Astrocyte (in vitro differentiated cells and primary cell): ENCODE results near the gene TMEM37. TPM values are rescaled to one million over a fixed set of nuclear protein-coding genes. Genes with fewer than 3 reads are reported as not detected.

Experiments
- DNase-seq: peaks from one replicate; pipeline ENCODE4 v3.0.0-alpha.2; 2010; ENCODE audit warnings: low read depth
- FAIRE-seq: peaks from 2 replicates; lab custom pipeline; 2011; peaks lifted over from hg19 to GRCh38; lab: Jason Lieb, UNC
- H2AFZ ChIP-seq: 2 replicates; pipeline ENCODE4 v1.6.0; 2012; ENCODE audit warnings: low read depth, low read length, inconsistent platforms
- H3K27ac ChIP-seq: 2 replicates; pipeline ENCODE4 v1.5.1; 2011; ENCODE audit warnings: low read depth, low read length, inconsistent platforms
- H3K27me3 ChIP-seq: 2 replicates; pipeline ENCODE4 v1.6.0; 2011; ENCODE audit warnings: low read length, inconsistent platforms; ENCODE audit not compliant: insufficient read depth
- H3K36me3 ChIP-seq: 2 replicates; pipeline ENCODE4 v1.5.1; 2011; ENCODE audit warnings: low read length, inconsistent platforms; ENCODE audit not compliant: insufficient read depth
- H3K4me1 ChIP-seq: 2 replicates; pipeline ENCODE4 v1.5.1; 2011; ENCODE audit warnings: low read length, inconsistent platforms; ENCODE audit not compliant: insufficient read depth
- H3K4me2 ChIP-seq: 2 replicates; pipeline ENCODE4 v1.6.0; 2012; ENCODE audit warnings: low read length, inconsistent platforms
- H3K4me3 ChIP-seq: 2 replicates; pipeline ENCODE4 v1.5.1; 2011; ENCODE audit warnings: low read depth, mild to moderate bottlenecking, low read length, inconsistent platforms; ENCODE audit not compliant: insufficient read depth
- H3K79me2 ChIP-seq: 2 replicates; pipeline ENCODE4 v1.6.0; 2012; ENCODE audit warnings: mild to moderate bottlenecking, low read length, inconsistent platforms; ENCODE audit not compliant: insufficient read depth
- H3K9ac ChIP-seq: 2 replicates; pipeline ENCODE4 v1.6.0; 2012; ENCODE audit warnings: mild to moderate bottlenecking, low read length, inconsistent platforms
- H3K9me3 ChIP-seq: 2 replicates; pipeline ENCODE4 v1.5.1; 2012; ENCODE audit warnings: low read depth, mild to moderate bottlenecking, low read length, inconsistent platforms; ENCODE audit not compliant: insufficient read depth
- H4K20me1 ChIP-seq: 2 replicates; pipeline ENCODE4 v1.6.0; 2012; ENCODE audit warnings: low read length, inconsistent platforms; ENCODE audit not compliant: insufficient read depth
- H3K27ac Mint-ChIP-seq: one replicate; pipeline ENCODE4 v1.8.0; 2021; ENCODE audit warnings: mild to moderate bottlenecking, mixed read lengths; ENCODE audit not compliant: unreplicated experiment
- H3K27me3 Mint-ChIP-seq: one replicate; pipeline ENCODE4 v1.8.0; 2021; ENCODE audit warnings: low read depth, mixed read lengths; ENCODE audit not compliant: unreplicated experiment
- H3K36me3 Mint-ChIP-seq: one replicate; pipeline ENCODE4 v1.8.0; 2021; ENCODE audit warnings: low read depth, mixed read lengths; ENCODE audit not compliant: unreplicated experiment
- H3K4me1 Mint-ChIP-seq: one replicate; pipeline ENCODE4 v1.8.0; 2021; ENCODE audit warnings: low read depth, mixed read lengths; ENCODE audit not compliant: unreplicated experiment
- H3K4me3 Mint-ChIP-seq: one replicate; pipeline ENCODE4 v1.8.0; 2021; ENCODE audit warnings: mild to moderate bottlenecking, moderate library complexity, mixed read lengths; ENCODE audit not compliant: unreplicated experiment
- H3K9me3 Mint-ChIP-seq: one replicate; pipeline ENCODE4 v1.8.0; 2021; ENCODE audit warnings: mild to moderate bottlenecking, mixed read lengths; ENCODE audit not compliant: unreplicated experiment
- CTCF ChIP-seq: IDR thresholded peaks from 2 replicates; pipeline ENCODE4 v1.5.1; 2011; ENCODE audit warnings: low read depth, mild to moderate bottlenecking, inconsistent platforms, low read length, moderate library complexity; ENCODE audit not compliant: insufficient read depth
- EZH2 ChIP-seq: IDR thresholded peaks from 2 replicates; pipeline ENCODE4 v1.6.1; 2012; ENCODE audit warnings: mild to moderate bottlenecking, low read length, inconsistent platforms; ENCODE audit not compliant: insufficient read depth
- total RNA-seq: library from RNA; stranded (reverse); gene quantifications from 2 replicates; pipeline ENCODE4 v1.2.1, GENCODE V29; 2021

Gene TMEM37
- total RNA-seq, 1 donor from 2014 or later: 1.6 TPM

GRCh38 chr2:119455066-119455718 lies 23.5 kb downstream of the TMEM37 start:
- no peak overlapping the region for H3K9ac ChIP-seq
- no peak overlapping the region for H3K27ac ChIP-seq
- no peak overlapping the region for H3K4me3 ChIP-seq
- DNase-seq (no peak), FAIRE-seq (no peak)
- Mint-ChIP-seq H3K9me3 (peaks cover 3% of the 10 kb centered on the region), H3K4me1 (peaks cover 9% of the 10 kb centered on the region), H3K27ac (no peak overlapping the region), H3K4me3 (no peak overlapping the region), H3K27me3 (peaks cover 30% of the 10 kb centered on the region), H3K36me3 (no peaks in the 10 kb centered on the region)
- H3K9me3 ChIP-seq: no peaks in the 10 kb centered on the region
- no peak for TF ChIP-seq CTCF
- TF ChIP-seq EZH2: no peak
- H3K4me2 ChIP-seq: no peak overlapping the region
- H3K79me2 ChIP-seq: no peaks in the 10 kb centered on the region
- H4K20me1 ChIP-seq: no peaks in the 10 kb centered on the region
- H2AFZ ChIP-seq: no peak overlapping the region
- H3K4me1 ChIP-seq: no peaks in the 10 kb centered on the region
- no peaks in the 10 kb centered on the region for H3K36me3 ChIP-seq
- H3K27me3 ChIP-seq: peaks cover 7% of the 10 kb centered on the region

- peaks cover 12% of the 10 kb centered on the region for H3K27me3 Mint-ChIP-seq
- Histone ChIP-seq H3K36me3 (no peaks in the 10 kb centered on the region), H3K27me3 (peaks cover 2% of the 10 kb centered on the region), H3K9ac (no peak overlapping the region), H3K9me3 (no peaks in the 10 kb centered on the region), H2AFZ (no peak overlapping the region), H3K4me2 (no peak overlapping the region), H3K79me2 (no peaks in the 10 kb centered on the region), H3K4me1 (no peaks in the 10 kb centered on the region), H3K27ac (no peak overlapping the region), H4K20me1 (no peaks in the 10 kb centered on the region), H3K4me3 (no peak overlapping the region)
- no peak overlapping the region for H3K4me3 Mint-ChIP-seq
- DNase-seq (no peak), FAIRE-seq (no peak)
- no peaks in the 10 kb centered on the region for H3K36me3 Mint-ChIP-seq
- peaks cover 20% of the 10 kb centered on the region for H3K4me1 Mint-ChIP-seq
- no peak overlapping the region for H3K27ac Mint-ChIP-seq
- TF ChIP-seq CTCF (no peak), EZH2 (no peak)
- H3K9me3 Mint-ChIP-seq: peaks cover 7% of the 10 kb centered on the region
These were observed 28.4 kb downstream of the TMEM37 start for GRCh38 chr2:119460076-119460475.

GRCh38 chr2:119461811-119462210 lies 30.2 kb downstream of the TMEM37 start:
- no peak overlapping the region for H3K4me3 Mint-ChIP-seq

More at GRCh38 chr2:119461811-119462210, 30.2 kb downstream of the TMEM37 start:
- no peak overlapping the region for H3K27ac Mint-ChIP-seq
- H3K36me3 ChIP-seq: no peaks in the 10 kb centered on the region
- DNase-seq (no peak), FAIRE-seq (no peak)
- H3K4me1 ChIP-seq: no peaks in the 10 kb centered on the region
- no peaks in the 10 kb centered on the region for H3K79me2 ChIP-seq
- H3K27me3 Mint-ChIP-seq: peaks cover 12% of the 10 kb centered on the region
- no peak overlapping the region for H3K4me2 ChIP-seq
- H3K27ac ChIP-seq: no peak overlapping the region
- no peaks in the 10 kb centered on the region for H3K36me3 Mint-ChIP-seq
- H4K20me1 ChIP-seq: no peaks in the 10 kb centered on the region
- H3K4me3 ChIP-seq: no peak overlapping the region
- peaks cover 12% of the 10 kb centered on the region for H3K4me1 Mint-ChIP-seq
- H3K9me3 Mint-ChIP-seq: peaks cover 4% of the 10 kb centered on the region
- no peaks in the 10 kb centered on the region for H3K9me3 ChIP-seq
- peaks cover 1% of the 10 kb centered on the region for H3K27me3 ChIP-seq
- H3K9ac ChIP-seq: no peak overlapping the region
- TF ChIP-seq CTCF (no peak), EZH2 (no peak)
- no peak overlapping the region for H2AFZ ChIP-seq
